Glomerular visceral epithelial cell (primary cell): ENCODE data around the gene GADD45A.

Source experiments
- DNase-seq: peaks from one replicate; pipeline ENCODE4 v3.0.0-alpha.2; 2016; ENCODE audit errors: extremely low spot score

The GADD45A gene

GRCh38 chr1:67668660-67669059 lies 16.3 kb upstream of the GADD45A start:
- DNase-seq: no peak

GRCh38 chr1:67672260-67672803 lies 12.7 kb upstream of the GADD45A start:
- no peak for DNase-seq

DNA sequence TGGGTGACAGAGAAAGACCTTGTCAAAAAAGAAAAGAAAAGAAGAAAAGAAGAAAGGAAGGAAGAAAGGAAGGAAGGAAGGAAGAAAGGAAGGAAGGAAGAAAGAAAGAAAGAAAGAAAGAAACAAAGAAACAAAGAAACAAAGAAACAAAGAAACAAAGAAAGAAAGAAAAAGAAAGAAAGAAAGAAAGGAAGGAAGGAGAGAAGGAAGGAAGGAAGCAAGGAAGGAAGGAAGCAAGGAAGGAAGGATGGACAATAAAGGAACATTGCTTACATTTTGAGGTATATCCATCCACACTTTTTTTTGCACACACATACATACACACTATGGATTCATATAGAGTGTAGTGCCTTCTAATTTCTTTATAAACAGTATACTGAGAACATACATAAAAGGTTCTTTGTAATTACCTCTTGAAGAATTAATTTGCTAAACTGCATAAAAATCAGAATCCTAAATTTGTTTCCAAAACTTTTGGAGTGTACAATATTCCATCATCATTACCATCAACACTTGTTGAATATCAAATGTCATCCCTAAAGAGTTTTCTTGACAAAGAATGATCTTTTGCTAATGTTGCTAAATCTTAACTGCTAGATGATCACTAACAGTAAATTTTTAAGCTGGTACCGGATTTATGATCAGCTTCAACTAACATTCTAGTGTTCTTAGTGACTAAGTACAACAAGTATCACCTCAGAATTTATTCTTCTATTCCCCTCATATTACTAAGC lies 11.4 kb upstream of the GADD45A start:
- DNase-seq: no peak

GRCh38 chr1:67674260-67675011 lies 10.6 kb upstream of the GADD45A start:
- no peak for DNase-seq

DNA sequence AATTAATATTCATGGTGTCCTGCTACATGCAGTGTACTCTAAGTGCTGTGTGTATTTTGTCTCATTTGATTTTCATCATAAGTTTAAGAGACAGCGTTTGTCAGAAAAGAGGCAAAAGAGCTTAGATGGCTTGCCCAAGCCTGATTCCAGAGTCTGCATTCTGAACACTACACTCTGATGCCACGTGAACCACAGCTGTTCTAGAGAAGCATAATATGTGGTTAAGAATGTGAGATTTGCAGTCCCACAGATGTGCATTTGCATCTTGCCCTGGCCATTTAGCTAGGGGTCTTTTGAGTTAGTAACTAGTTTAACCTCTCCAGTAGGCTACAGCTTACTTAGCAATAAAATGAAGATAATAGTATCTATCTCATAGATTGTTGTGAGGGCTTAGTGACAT lies 9.2 kb upstream of the GADD45A start:
- DNase-seq: no peak

DNA sequence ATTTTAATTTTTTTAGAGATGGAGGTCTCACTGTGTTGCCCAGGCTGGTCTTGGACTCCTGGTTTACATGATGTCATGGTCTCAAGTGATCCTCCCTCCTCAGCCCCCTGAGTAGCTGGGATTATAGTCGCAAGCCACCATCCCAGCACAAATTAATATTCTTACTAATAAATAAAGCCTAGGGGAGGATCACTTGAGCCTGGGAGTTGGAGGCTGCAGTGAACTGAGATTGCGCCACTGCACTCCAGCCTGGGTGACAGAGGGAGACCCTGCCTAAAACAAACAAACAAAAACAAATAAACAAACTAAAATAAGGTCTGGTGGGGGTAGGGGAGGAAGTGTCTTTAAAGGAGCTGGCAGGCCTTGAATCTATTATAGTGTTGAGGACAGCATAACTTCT lies 8.7 kb upstream of the GADD45A start:
- no peak for DNase-seq

DNA sequence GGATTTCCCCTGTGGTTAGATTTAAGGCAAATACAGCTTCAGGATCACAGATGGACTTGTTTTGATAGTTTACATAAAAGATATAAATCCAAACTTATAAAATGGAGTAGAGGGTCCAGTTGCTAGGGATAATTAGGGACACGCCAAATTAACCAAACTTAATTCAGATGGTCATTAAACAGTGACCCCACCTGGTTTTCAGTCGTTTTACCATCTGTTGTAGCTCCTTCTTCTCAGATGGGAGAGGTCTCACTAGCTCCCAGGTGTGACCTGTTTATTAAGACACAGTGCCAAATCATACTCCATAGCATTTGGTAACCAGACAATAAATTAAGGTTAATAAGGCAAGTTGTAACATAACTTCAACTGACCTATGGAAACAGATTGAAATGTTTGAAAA lies 8.1 kb upstream of the GADD45A start:
- DNase-seq: no peak

DNA sequence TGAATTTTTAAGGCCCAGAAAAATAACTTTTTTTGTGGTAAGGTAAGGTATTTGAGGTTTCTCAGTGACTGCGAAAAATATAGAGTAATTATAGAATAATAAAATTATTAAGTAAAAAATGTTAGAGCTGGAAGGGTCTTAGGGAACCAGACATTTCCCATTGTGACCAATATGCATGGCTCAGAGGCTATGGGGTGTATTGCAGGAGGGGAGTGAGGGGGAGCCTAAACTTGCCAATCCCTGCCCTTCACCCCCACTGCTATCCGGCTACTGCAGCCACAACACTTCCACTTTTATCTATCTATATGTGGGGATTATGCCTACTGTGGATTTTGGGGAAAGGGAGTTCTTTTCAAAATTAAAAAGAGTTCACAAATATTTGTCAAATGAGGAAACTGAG lies 7.6 kb upstream of the GADD45A start:
- no peak for DNase-seq

DNA sequence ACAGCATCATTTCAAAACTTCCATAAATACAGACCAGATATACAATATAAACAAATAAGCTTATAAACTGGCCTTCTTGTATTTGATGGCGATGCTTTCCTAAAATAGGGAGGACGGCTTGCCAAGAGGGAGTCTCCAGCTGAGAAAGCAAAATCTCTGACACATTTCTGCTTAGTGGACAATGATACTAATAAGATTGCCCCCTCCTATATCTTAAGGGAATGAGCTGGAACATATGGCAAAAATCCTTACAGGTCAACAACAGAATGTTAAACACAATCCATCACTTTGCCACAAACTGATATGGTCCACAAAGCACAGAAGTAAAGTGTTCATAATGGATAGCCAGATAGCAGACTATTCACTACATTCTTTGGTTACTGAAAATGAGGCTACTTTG lies 7.1 kb upstream of the GADD45A start:
- no peak for DNase-seq

DNA sequence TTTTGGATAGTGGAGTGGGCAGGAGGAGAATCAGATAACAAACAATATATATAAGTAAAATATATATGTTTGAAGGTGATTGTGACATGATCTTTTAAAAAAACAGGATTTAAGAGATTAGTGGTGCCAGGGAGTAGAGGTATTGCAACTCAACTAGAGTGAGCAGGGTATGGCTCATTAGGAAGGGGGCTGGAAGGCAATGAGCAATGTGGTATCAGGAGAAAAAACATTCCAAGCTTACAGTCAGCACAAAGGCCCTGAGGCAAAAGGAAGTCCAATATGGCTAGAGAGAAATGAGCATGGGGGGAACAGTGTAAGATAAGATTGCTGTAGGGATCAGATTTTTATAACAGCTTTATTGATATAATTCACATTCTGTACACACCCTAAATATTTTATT lies 5.3 kb upstream of the GADD45A start:
- DNase-seq: no peak

GRCh38 chr1:67680486-67680885 lies 4.5 kb upstream of the GADD45A start:
- no peak for DNase-seq

GRCh38 chr1:67682659-67683197 lies 2.3 kb upstream of the GADD45A start:
- peak; percentile 76 for DNase-seq

- DNase-seq: peak; percentile 62
Observed at GRCh38 chr1:67683316-67683715, 1.7 kb upstream of the GADD45A start.

DNA sequence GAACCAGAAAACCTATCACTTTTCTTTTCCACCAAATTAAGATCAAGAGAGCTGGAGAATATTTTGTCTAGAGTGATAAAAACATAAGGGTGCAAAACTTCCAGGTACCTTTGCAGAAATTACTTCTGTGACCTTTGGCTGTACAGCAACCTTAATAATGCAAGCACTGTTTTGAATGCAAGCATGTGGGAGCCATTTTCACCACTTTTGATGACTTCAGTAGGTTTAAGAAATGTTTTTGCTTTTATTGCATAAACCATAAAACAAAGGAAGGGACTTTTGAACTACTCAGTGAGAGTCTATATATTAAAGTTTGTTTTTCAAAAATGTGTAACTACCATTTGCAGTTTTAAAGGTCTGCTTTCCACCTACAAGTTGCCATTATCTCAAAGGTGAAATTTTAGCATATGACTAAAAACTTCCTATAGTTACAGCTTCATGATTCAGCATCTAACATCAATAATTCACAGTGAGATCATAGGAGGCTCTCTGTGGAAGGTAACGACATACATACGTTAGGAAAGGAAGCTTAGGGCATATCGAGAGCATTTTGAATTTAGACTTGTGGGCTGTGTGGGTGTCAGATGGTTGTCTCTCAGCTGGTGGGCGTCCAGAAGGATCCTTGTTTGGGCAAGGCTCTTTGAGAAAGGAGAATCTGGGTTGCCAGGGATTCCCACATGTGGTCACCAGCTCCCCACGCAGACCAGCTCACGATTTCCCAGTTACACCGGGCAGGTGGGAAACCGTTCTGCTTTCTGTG lies 1.1 kb upstream of the GADD45A start:
- DNase-seq: peak; percentile 48

DNA sequence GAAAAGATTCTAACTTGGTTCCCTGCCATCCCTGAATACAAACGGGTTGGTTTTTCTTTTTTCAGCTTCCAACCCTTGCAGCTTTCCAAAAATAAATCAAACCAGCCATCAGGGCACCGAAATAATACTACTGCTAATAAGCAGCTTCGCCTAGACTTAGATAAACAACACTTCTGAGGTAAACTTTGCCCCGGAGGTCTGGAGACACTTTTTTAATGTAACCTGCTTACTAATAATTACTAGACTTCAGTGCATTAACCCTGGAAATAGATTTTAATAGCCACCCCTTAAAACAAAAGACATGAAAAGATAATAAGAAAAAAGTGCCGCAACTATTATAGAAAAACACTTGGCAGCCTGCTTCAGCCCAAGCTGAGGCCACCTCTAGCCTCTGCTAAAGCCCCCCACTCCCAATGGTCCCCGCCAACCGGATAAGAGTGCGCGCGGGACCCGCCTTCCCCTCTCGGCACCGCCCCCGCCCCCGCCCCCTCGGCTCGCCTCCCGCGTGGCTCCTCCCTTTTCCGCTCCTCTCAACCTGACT lies 405 bp upstream of the GADD45A start:
- DNase-seq: no peak

DNA sequence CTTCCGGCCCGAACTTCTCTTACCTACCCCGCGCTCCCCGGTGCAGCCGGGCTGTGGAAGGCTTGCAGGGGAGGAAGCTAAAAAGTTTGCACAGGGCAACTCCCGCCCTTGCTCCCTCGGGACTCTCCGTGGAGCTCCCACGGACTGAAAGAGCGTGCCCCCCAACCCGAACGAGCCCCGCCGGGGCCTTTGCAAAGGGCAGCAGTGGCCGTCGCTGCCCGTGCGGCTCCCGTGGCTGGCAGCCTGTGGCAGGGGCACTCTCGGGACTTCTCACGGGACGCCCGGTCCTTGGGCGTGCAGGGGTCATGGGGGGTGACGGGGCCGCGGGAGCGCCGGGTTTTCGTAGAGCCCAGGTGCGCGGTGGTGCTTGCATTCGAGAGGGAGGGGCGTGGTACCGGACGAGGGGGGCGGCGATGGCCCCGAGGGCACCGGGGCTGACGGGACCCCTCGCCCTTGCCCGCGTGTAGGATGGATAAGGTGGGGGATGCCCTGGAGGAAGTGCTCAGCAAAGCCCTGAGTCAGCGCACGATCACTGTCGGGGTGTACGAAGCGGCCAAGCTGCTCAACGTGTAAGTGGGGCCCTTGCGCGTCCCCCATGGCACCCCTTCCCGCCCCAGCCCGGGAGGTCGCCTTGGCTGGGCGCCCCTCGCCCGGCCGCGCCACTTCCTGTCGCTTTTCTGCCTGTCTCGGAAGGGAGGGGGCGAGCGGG lies 711 bp downstream of the GADD45A start:
- DNase-seq: peak; percentile 53

GRCh38 chr1:67686267-67687197 lies 1.5 kb downstream of the GADD45A start:
- peak; percentile 98 for DNase-seq

DNA sequence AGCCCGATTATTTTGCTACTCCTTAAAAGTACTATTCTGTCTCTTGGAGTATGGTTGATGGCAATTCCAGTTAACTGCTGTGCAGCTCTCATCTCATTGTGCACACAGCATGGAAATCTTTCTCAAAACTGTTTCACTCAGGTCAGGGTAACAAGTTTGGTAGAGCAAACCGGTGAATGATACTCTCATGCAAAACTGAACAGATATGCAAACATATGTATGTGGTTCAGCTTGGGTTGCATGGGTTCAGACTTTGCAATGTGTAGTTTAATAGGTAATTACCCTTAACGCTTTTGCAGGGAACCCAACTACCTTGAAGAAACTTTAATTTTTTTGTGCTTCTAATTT lies 2.2 kb downstream of the GADD45A start:
- no peak for DNase-seq

DNA sequence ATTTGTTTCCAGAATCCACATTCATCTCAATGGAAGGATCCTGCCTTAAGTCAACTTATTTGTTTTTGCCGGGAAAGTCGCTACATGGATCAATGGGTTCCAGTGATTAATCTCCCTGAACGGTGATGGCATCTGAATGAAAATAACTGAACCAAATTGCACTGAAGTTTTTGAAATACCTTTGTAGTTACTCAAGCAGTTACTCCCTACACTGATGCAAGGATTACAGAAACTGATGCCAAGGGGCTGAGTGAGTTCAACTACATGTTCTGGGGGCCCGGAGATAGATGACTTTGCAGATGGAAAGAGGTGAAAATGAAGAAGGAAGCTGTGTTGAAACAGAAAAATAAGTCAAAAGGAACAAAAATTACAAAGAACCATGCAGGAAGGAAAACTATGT lies 2.6 kb downstream of the GADD45A start:
- peak; percentile 83 for DNase-seq

- peak; percentile 23 for DNase-seq
Observed at GRCh38 chr1:67688526-67689219, 3.7 kb downstream of the GADD45A start.
